ENCODE results near the gene FANK1. TPM values are rescaled to one million over a fixed set of nuclear protein-coding genes. Genes with fewer than 3 reads are reported as not detected.

The FANK1 gene
- total RNA-seq, 1 donor from 2014 or later: 0.30 TPM

DNA sequence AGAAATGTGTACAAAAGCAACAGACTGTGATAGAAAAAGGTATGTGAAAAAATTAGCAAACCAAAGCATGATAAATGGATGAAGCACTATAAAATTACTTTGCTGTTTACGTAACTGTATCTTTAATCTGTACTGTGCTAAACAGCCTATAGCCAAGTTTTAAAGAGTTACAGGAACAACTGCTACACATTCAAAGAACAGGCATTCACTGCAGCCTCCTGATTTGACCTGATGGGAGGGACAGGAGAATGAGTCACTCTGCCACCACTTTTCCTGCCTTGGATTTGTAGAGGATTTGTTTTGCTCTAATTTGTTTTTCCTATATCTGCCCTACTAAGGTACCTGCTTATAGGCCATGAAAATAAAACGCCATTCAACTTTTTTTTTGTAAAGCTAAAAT, 116.1 kb downstream of the FANK1 start:
- no peaks in the 10 kb centered on the region for H3K4me1 ChIP-seq
- TF ChIP-seq, protein P1, sequence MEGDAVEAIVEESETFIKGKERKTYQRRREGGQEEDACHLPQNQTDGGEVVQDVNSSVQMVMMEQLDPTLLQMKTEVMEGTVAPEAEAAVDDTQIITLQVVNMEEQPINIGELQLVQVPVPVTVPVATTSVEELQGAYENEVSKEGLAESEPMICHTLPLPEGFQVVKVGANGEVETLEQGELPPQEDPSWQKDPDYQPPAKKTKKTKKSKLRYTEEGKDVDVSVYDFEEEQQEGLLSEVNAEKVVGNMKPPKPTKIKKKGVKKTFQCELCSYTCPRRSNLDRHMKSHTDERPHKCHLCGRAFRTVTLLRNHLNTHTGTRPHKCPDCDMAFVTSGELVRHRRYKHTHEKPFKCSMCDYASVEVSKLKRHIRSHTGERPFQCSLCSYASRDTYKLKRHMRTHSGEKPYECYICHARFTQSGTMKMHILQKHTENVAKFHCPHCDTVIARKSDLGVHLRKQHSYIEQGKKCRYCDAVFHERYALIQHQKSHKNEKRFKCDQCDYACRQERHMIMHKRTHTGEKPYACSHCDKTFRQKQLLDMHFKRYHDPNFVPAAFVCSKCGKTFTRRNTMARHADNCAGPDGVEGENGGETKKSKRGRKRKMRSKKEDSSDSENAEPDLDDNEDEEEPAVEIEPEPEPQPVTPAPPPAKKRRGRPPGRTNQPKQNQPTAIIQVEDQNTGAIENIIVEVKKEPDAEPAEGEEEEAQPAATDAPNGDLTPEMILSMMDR (IDR thresholded peaks at IDR 0.05; ENCODE audit: borderline replicate concordance): no peak
- peaks cover 6% of the 10 kb centered on the region for H3K9me3 ChIP-seq (replicated peaks)
- H3K36me3 ChIP-seq: no peaks in the 10 kb centered on the region
- DNase-seq: no peak
- H3K27me3 ChIP-seq (ENCODE audit: low read depth): peaks cover 8% of the 10 kb centered on the region
- intact Hi-C loops (cut with micrococcal nuclease): no loop called here
- H3K4me3 ChIP-seq: no peak overlapping the region
- H3K27ac ChIP-seq (replicated peaks): no peak overlapping the region

DNA sequence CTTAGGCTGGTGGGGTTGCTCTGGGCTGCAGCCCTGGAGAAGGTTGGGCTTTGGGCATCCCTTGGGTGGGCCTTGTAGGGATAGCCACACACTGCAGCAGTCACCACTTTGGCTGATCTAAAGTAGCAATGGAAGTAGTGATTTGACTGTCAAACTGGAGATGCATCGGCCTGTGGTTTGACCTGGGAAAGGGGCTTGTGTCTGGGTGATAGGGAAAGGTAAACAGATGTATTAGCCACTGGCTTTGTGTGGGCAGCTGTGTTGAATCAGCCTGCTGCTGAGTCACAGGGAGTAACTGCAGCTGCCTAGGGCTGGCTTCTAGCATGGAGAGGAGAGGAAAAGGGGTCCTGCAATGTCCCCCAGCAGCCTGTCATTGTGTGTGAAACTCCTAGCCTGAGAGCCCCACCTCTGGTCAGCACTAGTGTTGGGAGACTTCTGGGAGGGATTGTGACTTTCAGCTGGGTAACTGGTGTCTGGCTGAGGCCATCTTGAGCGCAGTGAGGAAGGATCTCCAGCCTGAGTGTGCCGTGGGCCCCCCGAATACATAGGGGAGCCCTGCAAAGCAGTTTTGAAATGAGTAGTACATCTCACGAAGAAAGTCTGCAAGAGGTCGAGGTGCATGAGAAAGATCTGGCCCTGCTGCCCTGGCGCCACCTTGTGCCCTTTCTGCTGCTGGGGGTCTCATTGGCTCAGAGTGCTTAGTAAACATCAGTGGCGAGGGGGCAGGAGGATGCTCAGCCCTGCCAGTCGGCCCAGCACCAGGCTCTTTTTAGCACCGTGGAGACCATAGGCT, 117.3 kb downstream of the FANK1 start:
- no peak for DNase-seq
- H3K9me3 ChIP-seq (replicated peaks): peaks cover 6% of the 10 kb centered on the region
- no peak overlapping the region for H3K27ac ChIP-seq (replicated peaks)
- H3K4me1 ChIP-seq: no peaks in the 10 kb centered on the region
- no peaks in the 10 kb centered on the region for H3K36me3 ChIP-seq
- intact Hi-C loops (cut with micrococcal nuclease): no loop called here
- no peak overlapping the region for H3K4me3 ChIP-seq
- TF ChIP-seq, protein P1 (IDR thresholded peaks at IDR 0.05; ENCODE audit: borderline replicate concordance): no peak
- H3K27me3 ChIP-seq (ENCODE audit: low read depth): peaks cover 8% of the 10 kb centered on the region

DNA sequence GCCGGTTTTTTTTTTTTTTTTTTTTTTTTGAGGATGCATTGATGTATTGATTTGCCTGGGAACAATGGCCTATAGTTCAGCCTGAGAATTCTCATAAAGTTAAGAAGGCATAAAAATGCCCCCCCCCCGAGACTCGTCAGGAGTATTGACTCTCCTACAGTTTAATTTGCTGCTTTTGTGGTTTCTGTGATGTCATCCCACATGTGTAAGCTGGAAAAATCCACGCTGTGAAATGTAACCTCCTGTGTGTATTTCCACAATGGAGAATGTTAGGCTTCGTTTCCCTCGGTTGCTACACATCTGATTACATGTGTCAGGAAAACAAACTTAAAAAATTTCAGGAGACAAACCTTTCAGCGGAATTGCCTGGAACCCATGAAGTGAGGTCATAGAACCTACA, 117.9 kb downstream of the FANK1 start:
- no peak overlapping the region for H3K27ac ChIP-seq (replicated peaks)
- peaks cover 6% of the 10 kb centered on the region for H3K9me3 ChIP-seq (replicated peaks)
- H3K4me3 ChIP-seq: no peak overlapping the region
- intact Hi-C loops (cut with micrococcal nuclease): no loop called here
- no peaks in the 10 kb centered on the region for H3K36me3 ChIP-seq
- H3K4me1 ChIP-seq: no peaks in the 10 kb centered on the region
- TF ChIP-seq, protein P1 (IDR thresholded peaks at IDR 0.05; ENCODE audit: borderline replicate concordance): no peak
- H3K27me3 ChIP-seq (ENCODE audit: low read depth): peaks cover 8% of the 10 kb centered on the region
- no peak for DNase-seq

DNA sequence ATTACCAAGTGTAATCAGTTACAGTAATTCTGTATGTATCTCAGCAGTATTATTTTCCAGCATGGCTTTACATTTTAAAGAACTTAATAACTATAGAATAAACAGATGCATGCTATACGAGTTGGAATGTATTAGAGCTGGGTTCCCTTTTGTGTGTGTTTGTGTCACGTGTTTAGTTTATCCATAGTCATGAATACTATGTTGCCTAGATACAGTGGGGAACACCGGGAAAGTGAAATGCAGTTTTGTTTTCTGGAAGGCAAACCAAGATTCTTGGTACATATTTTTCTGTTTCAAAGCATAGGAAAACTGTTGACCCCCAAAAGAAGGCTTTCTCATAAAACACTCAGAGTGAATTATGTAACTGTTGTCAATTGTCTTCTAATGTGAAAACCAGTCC, 119.0 kb downstream of the FANK1 start:
- H3K4me3 ChIP-seq: no peak overlapping the region
- peaks cover 8% of the 10 kb centered on the region for H3K27me3 ChIP-seq (ENCODE audit: low read depth)
- H3K36me3 ChIP-seq: no peaks in the 10 kb centered on the region
- H3K4me1 ChIP-seq: no peaks in the 10 kb centered on the region
- no peak overlapping the region for H3K27ac ChIP-seq (replicated peaks)
- TF ChIP-seq, protein P1 (IDR thresholded peaks at IDR 0.05; ENCODE audit: borderline replicate concordance): no peak
- H3K9me3 ChIP-seq (replicated peaks): peaks cover 5% of the 10 kb centered on the region
- intact Hi-C loops (cut with micrococcal nuclease): no loop called here
- DNase-seq: no peak

DNA sequence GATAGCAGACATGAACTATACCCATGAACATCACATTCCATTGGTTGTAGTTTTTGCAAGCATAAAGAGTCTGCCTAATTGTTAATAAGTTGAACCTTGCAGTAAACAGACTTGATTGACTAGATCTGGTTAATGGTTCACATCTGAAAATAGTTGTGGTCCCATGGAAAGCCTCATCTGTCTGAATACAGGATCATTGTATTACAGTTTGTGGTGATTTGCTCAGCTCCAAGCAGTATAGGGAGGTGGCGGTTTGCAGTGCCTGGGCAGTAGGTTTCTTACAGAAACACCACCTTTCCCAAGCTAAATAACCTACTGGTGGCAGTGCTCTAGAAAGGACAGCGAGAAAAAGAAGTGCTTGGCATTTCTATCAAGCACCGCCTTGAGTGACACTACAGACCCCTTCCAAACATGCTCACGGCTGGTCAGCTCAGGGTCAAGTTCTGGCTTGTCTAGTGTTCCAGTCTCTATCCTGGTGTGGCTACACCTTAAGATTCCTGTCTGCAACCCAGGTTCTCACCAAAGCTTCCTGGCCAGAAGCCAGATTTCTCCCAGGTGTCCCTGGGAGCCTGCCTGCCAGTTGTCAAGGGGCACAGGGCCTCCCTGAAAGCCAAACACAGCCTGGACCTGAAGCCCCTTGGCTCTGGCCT, 119.9 kb downstream of the FANK1 start:
- Histone ChIP-seq H3K9me3 (replicated peaks) (no peaks in the 10 kb centered on the region), H3K4me1 (no peaks in the 10 kb centered on the region), H3K36me3 (no peaks in the 10 kb centered on the region), H3K27me3 (ENCODE audit: low read depth) (peaks cover 8% of the 10 kb centered on the region), H3K27ac (replicated peaks) (no peak overlapping the region), H3K4me3 (no peak overlapping the region)
- no peak for DNase-seq
- TF ChIP-seq, protein P1 (IDR thresholded peaks at IDR 0.05; ENCODE audit: borderline replicate concordance): no peak
- intact Hi-C loops (cut with micrococcal nuclease): no loop called here

All from left ventricle myocardium inferior (tissue), 1 donor.